K562 (cell line): ENCODE results near the gene CAST. TPM values are rescaled to one million over a fixed set of nuclear protein-coding genes. Genes with fewer than 3 reads are reported as not detected.

Experiments used
- BDP1 ChIP-seq: IDR thresholded peaks from 3 replicates; pipeline ENCODE4 v1.6.1; 2011; ENCODE audit not compliant: insufficient read length, insufficient read depth
- KAT8 ChIP-seq: fragments of 450-650 bp; IDR thresholded peaks from 2 replicates; pipeline ENCODE4 v1.6.1; 2016; ENCODE audit warnings: low read depth, mild to moderate bottlenecking
- SMAD2 ChIP-seq: fragments of 150-350 bp; IDR thresholded peaks from 2 replicates; pipeline ENCODE4 v1.6.1; 2014; ENCODE audit warnings: low read depth, mild to moderate bottlenecking, low read length
- STAT5A ChIP-seq: IDR thresholded peaks from 2 replicates; pipeline ENCODE4 v1.6.1; 2012; ENCODE audit warnings: low read length, inconsistent platforms, borderline replicate concordance
- ZNF146 ChIP-seq: IDR thresholded peaks from one replicate; pipeline ENCODE4 v1.6.1; 2018; ENCODE audit warnings: missing compliant biosample characterization; ENCODE audit not compliant: unreplicated experiment
- ZNF384 ChIP-seq: IDR thresholded peaks from 2 replicates; pipeline ENCODE4 v1.6.1; 2012; ENCODE audit warnings: low read depth, low read length, improper control_type of control experiment
- polyA plus RNA-seq, 8 experiments: library from polyadenylated mRNA; depleted of rRNA in 4 of 8; stranded (reverse) in 5 of 8; unstranded in 3 of 8; fragments of >200 nt; fragmentation: Nextera tagmentation in 2 of 8; fragmentation: Illumina TruSeq in 1 of 8; extraction: Ambion mirVana in 2 of 8; extraction: Trizol in 1 of 8; gene quantifications; 2 replicates each; pipeline versions ENCODE4 v1.2.1 to v1.2.3, GENCODE V29; 2011 to 2014; ENCODE audit warnings: inconsistent platforms in 1 of 8, missing spikeins in 1 of 8
- total RNA-seq, 7 experiments: library from RNA; depleted of rRNA in 6 of 7; stranded (reverse); fragments of >200 nt in 6 of 7; fragmentation: Illumina TruSeq in 2 of 7; extraction: Trizol in 2 of 7; gene quantifications; 2 replicates each; pipeline versions ENCODE4 v1.2.1 to v1.2.3, GENCODE V29; 2011 to 2021; ENCODE audit warnings: low replicate concordance in 1 of 7
- TF ChIP-seq, protein P1 (sequence below): fragments of 450-650 bp; IDR thresholded peaks from 2 replicates; pipeline ENCODE4 v1.6.1; 2016; ENCODE audit warnings: low read depth
- TF ChIP-seq, protein P2 (sequence below), 3 experiments: fragments of 200-800 bp in 1 of 3; fragments of 250-450 bp in 1 of 3; fragments of 450-650 bp in 1 of 3; sonication (Bioruptor Pico) in 1 of 3; sonication (Bioruptor generic) in 1 of 3; formaldehyde crosslinking in 1 of 3; IDR thresholded peaks; 2 replicates each; pipeline versions ENCODE4 v1.6.1 to v1.8.0; 2016 to 2022; ENCODE audit warnings: mild to moderate bottlenecking in 2 of 3, missing genetic modification characterization in 2 of 3, missing compliant biosample characterization in 1 of 3, moderate library complexity in 1 of 3
- TF ChIP-seq, protein P3 (sequence below): fragments of 450-650 bp; formaldehyde crosslinking; IDR thresholded peaks from 2 replicates; pipeline ENCODE4 v1.4.0; 2022; ENCODE audit warnings: mild to moderate bottlenecking, moderate library complexity
- TF ChIP-seq, protein P4 (sequence below): fragments of 450-650 bp; IDR thresholded peaks from 2 replicates; pipeline ENCODE4 v1.6.1; 2016; ENCODE audit warnings: antibody characterized with exemption

The CAST gene
- total and polyA plus RNA-seq, 9 of the 15 experiments (the other 6 are each of a cell fraction or from before 2014, with no cell fraction given) = 55.5 to 136 (median 86.1) TPM

DNA sequence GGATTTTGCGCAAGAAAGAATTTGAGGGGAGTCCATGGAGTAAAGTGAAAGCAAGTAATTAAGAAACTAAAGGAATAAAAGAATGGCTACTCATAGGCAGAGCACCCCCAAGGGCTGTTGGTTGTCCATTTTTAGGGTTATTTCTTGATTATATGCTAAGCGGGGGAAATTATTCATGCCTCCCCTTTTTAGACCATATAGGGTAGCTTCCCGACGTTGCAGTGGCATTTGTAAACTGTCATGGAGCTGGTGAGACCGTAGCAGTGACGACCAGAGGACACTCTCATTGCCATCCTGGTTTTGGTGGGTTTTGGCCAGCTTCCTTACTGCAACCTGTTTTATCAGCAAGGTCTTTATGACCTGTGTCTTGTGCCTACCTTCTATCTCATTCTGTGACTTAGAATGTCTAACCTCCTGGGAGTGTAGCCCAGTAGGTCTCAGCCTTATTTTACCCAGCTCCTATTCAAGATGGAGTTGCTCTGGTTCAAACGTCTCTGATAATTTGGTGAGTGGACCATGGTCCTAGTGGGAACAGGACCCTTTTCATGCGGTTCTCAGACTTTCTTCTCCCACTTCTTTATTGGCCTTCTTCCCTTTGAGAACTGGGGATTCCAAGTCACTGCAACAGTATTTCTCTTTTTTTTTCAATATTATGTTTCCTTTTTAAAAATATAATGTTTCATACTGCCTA, 146.8 kb downstream of the CAST start (continued):
- TF ChIP-seq, protein P1, sequence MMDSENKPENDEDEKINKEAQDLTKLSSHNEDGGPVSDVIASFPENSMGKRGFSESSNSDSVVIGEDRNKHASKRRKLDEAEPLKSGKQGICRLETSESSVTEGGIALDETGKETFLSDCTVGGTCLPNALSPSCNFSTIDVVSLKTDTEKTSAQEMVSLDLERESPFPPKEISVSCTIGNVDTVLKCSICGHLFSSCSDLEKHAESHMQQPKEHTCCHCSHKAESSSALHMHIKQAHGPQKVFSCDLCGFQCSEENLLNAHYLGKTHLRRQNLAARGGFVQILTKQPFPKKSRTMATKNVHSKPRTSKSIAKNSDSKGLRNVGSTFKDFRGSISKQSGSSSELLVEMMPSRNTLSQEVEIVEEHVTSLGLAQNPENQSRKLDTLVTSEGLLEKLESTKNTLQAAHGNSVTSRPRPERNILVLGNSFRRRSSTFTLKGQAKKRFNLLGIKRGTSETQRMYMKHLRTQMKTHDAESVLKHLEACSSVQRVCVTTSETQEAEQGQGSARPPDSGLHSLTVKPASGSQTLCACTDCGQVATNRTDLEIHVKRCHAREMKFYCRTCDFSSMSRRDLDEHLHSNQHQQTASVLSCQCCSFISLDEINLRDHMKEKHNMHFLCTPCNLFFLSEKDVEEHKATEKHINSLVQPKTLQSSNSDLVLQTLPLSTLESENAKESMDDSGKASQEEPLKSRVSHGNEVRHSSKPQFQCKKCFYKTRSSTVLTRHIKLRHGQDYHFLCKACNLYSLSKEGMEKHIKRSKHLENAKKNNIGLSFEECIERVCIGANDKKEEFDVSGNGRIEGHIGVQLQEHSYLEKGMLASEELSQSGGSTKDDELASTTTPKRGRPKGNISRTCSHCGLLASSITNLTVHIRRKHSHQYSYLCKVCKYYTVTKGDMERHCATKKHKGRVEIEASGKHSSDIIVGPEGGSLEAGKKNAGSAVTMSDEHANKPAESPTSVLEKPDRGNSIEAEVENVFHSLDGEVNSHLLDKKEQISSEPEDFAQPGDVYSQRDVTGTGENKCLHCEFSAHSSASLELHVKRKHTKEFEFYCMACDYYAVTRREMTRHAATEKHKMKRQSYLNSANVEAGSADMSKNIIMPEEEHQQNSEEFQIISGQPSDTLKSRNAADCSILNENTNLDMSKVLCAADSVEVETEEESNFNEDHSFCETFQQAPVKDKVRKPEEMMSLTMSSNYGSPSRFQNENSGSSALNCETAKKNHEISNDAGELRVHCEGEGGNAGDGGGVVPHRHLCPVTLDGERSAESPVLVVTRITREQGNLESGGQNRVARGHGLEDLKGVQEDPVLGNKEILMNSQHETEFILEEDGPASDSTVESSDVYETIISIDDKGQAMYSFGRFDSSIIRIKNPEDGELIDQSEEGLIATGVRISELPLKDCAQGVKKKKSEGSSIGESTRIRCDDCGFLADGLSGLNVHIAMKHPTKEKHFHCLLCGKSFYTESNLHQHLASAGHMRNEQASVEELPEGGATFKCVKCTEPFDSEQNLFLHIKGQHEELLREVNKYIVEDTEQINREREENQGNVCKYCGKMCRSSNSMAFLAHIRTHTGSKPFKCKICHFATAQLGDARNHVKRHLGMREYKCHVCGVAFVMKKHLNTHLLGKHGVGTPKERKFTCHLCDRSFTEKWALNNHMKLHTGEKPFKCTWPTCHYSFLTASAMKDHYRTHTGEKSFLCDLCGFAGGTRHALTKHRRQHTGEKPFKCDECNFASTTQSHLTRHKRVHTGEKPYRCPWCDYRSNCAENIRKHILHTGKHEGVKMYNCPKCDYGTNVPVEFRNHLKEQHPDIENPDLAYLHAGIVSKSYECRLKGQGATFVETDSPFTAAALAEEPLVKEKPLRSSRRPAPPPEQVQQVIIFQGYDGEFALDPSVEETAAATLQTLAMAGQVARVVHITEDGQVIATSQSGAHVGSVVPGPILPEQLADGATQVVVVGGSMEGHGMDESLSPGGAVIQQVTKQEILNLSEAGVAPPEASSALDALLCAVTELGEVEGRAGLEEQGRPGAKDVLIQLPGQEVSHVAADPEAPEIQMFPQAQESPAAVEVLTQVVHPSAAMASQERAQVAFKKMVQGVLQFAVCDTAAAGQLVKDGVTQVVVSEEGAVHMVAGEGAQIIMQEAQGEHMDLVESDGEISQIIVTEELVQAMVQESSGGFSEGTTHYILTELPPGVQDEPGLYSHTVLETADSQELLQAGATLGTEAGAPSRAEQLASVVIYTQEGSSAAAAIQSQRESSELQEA = no peak
- TF ChIP-seq, protein P2, sequence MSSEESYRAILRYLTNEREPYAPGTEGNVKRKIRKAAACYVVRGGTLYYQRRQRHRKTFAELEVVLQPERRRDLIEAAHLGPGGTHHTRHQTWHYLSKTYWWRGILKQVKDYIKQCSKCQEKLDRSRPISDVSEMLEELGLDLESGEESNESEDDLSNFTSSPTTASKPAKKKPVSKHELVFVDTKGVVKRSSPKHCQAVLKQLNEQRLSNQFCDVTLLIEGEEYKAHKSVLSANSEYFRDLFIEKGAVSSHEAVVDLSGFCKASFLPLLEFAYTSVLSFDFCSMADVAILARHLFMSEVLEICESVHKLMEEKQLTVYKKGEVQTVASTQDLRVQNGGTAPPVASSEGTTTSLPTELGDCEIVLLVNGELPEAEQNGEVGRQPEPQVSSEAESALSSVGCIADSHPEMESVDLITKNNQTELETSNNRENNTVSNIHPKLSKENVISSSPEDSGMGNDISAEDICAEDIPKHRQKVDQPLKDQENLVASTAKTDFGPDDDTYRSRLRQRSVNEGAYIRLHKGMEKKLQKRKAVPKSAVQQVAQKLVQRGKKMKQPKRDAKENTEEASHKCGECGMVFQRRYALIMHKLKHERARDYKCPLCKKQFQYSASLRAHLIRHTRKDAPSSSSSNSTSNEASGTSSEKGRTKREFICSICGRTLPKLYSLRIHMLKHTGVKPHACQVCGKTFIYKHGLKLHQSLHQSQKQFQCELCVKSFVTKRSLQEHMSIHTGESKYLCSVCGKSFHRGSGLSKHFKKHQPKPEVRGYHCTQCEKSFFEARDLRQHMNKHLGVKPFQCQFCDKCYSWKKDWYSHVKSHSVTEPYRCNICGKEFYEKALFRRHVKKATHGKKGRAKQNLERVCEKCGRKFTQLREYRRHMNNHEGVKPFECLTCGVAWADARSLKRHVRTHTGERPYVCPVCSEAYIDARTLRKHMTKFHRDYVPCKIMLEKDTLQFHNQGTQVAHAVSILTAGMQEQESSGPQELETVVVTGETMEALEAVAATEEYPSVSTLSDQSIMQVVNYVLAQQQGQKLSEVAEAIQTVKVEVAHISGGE (CRISPR knock-in tag; IDR thresholded peaks at IDR 0.05) = peak in 1 of 3 experiments; percentile 68; a peak in 1 of 6 replicates
- TF ChIP-seq BDP1 = no peak
- TF ChIP-seq SMAD2 = no peak
- TF ChIP-seq, protein P3, sequence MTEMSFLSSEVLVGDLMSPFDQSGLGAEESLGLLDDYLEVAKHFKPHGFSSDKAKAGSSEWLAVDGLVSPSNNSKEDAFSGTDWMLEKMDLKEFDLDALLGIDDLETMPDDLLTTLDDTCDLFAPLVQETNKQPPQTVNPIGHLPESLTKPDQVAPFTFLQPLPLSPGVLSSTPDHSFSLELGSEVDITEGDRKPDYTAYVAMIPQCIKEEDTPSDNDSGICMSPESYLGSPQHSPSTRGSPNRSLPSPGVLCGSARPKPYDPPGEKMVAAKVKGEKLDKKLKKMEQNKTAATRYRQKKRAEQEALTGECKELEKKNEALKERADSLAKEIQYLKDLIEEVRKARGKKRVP (CRISPR knock-in tag) = peak; percentile 96
- TF ChIP-seq ZNF384 = no peak
- TF ChIP-seq, protein P4, sequence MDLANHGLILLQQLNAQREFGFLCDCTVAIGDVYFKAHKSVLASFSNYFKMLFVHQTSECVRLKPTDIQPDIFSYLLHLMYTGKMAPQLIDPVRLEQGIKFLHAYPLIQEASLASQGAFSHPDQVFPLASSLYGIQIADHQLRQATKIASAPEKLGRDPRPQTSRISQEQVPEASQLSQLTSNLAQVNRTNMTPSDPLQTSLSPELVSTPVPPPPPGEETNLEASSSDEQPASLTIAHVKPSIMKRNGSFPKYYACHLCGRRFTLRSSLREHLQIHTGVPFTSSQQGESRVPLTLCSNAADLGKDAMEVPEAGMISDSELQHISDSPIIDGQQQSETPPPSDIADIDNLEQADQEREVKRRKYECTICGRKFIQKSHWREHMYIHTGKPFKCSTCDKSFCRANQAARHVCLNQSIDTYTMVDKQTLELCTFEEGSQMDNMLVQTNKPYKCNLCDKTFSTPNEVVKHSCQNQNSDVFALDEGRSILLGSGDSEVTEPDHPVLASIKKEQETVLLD = no peak
- TF ChIP-seq STAT5A = no peak
- no peak for TF ChIP-seq KAT8
- no peak for TF ChIP-seq ZNF146
